Suprapubic skin (tissue), 4 donors: ENCODE measurements around the gene SCGN.

Source experiments
- CTCF ChIP-seq, 2 donors: fragments of 200-600 bp in 1 of 2; fragments of 450-650 bp in 1 of 2; sonication (generic) in 1 of 2; IDR thresholded peaks; one replicate each; pipeline ENCODE4 v1.5.1; 2016 to 2019; ENCODE audit warnings: antibody characterized with exemption in 2 of 2, mild to moderate bottlenecking in 1 of 2, moderate library complexity in 1 of 2
- EP300 ChIP-seq: sonication (generic); formaldehyde crosslinking; IDR thresholded peaks from one replicate; pipeline ENCODE4 v1.6.1; 2017; ENCODE audit warnings: antibody characterized with exemption
- POLR2A ChIP-seq, 2 donors: fragments of 450-650 bp; IDR thresholded peaks; one replicate each; pipeline ENCODE4 v1.6.1; 2017; ENCODE audit warnings: antibody characterized with exemption in 2 of 2, mild to moderate bottlenecking in 2 of 2, moderate library complexity in 2 of 2
- POLR2AphosphoS5 ChIP-seq, 3 donors: sonication (generic); formaldehyde crosslinking; IDR thresholded peaks; one replicate each; pipeline ENCODE4 v1.6.1; 2017; ENCODE audit warnings: antibody characterized with exemption in 3 of 3

GRCh38 chr6:25727028-25727427, 75.0 kb downstream of the SCGN start:
- no peak for TF ChIP-seq POLR2A (IDR thresholded peaks at IDR 0.05)
- no peak for TF ChIP-seq CTCF (IDR thresholded peaks at IDR 0.05)
- no peak for TF ChIP-seq POLR2AphosphoS5 (IDR thresholded peaks at IDR 0.05)
- no peak for TF ChIP-seq EP300
